ENCODE results near the gene UBE2E2. TPM values are rescaled to one million over a fixed set of nuclear protein-coding genes. Genes with fewer than 3 reads are reported as not detected.

The UBE2E2 gene
- total RNA-seq, 1 donor from 2014 or later, result 45.9 TPM

DNA sequence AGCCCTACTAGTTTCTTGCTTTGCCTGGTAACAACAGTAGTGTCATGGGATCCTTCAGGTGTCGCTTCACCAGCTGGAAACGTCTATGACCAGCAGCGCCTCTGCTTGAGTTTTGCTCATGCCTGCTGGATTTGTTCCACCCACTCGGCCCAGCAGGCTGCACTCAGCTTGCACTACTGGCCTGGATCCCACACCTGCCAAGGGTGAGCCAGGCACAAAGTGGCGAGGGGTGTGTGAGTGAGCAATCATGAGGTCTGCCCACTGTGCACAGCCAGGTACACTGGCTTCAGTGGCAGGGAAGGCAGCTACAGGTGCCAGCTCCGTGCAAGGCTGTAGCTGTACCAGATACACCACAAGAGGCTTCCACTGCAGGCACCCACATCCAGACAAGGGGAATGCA lies 282.8 kb downstream of the UBE2E2 start:
- DNase-seq (no peak), ATAC-seq (no peak)
- Histone ChIP-seq H3K27ac (no peak overlapping the region), H3K36me3 (no peaks in the 10 kb centered on the region), H3K27me3 (no peaks in the 10 kb centered on the region), H3K4me3 (no peak overlapping the region), H3K4me1 (peaks cover 5% of the 10 kb centered on the region), H3K9me3 (peaks cover 8% of the 10 kb centered on the region)
- intact Hi-C loops (cut with DNase I), result no loop called here
- TF ChIP-seq, protein P1, sequence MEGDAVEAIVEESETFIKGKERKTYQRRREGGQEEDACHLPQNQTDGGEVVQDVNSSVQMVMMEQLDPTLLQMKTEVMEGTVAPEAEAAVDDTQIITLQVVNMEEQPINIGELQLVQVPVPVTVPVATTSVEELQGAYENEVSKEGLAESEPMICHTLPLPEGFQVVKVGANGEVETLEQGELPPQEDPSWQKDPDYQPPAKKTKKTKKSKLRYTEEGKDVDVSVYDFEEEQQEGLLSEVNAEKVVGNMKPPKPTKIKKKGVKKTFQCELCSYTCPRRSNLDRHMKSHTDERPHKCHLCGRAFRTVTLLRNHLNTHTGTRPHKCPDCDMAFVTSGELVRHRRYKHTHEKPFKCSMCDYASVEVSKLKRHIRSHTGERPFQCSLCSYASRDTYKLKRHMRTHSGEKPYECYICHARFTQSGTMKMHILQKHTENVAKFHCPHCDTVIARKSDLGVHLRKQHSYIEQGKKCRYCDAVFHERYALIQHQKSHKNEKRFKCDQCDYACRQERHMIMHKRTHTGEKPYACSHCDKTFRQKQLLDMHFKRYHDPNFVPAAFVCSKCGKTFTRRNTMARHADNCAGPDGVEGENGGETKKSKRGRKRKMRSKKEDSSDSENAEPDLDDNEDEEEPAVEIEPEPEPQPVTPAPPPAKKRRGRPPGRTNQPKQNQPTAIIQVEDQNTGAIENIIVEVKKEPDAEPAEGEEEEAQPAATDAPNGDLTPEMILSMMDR (IDR thresholded peaks at IDR 0.05), result no peak

DNA sequence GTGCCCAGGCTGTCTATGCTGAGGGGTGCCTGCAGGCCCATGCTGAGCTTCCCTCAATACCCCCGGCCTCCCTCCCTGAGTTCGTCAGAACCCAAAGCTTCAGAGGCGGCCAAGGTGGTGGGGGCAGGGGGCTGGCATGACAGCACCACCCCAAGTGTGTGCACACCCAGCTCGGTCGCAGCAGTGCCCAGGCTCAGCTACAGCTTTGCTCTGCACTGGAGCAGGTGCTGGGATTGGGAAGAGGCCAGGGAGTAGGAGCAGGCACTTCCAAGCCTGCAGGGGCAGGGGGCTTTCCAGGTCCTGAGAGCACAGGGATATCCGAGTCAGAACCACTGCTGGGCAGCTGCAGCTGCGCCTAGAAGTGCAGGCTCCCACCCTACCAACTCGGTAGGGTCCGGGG lies 283.9 kb downstream of the UBE2E2 start:
- H3K4me3 ChIP-seq, result no peak overlapping the region
- intact Hi-C loops (cut with DNase I), result no loop called here
- TF ChIP-seq, protein P1 (IDR thresholded peaks at IDR 0.05), result no peak
- H3K4me1 ChIP-seq, result peaks cover 5% of the 10 kb centered on the region
- ATAC-seq, result peak; percentile 27
- no peaks in the 10 kb centered on the region for H3K27me3 ChIP-seq
- H3K9me3 ChIP-seq, result peaks cover 8% of the 10 kb centered on the region
- H3K36me3 ChIP-seq, result no peaks in the 10 kb centered on the region
- no peak for DNase-seq
- no peak overlapping the region for H3K27ac ChIP-seq

DNA sequence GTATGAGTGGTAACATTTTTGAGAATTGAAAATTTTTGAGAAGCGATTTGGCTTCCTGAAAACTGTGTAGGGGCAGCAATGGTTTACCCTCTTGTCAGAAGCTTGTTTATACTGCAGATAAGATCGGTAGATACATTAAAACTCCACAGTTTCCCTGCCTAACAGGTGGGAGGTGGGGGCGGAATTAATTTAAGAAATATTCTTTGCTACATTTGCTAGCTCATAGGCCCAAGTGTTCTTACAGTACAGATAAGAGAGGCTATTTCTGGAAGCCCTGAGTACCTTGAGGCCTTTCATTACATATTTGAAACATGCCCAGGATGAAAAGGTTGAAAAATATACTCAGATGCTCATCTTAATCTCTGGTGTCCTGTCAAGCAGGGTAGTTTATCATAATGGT lies 285.5 kb downstream of the UBE2E2 start:
- TF ChIP-seq, protein P1 (IDR thresholded peaks at IDR 0.05), result no peak
- intact Hi-C loops (cut with DNase I), result no loop called here
- Histone ChIP-seq H3K27ac (no peak overlapping the region), H3K36me3 (no peaks in the 10 kb centered on the region), H3K4me1 (peaks cover 5% of the 10 kb centered on the region), H3K27me3 (no peaks in the 10 kb centered on the region), H3K9me3 (peaks cover 8% of the 10 kb centered on the region), H3K4me3 (no peak overlapping the region)
- DNase-seq (no peak), ATAC-seq (no peak)

DNA sequence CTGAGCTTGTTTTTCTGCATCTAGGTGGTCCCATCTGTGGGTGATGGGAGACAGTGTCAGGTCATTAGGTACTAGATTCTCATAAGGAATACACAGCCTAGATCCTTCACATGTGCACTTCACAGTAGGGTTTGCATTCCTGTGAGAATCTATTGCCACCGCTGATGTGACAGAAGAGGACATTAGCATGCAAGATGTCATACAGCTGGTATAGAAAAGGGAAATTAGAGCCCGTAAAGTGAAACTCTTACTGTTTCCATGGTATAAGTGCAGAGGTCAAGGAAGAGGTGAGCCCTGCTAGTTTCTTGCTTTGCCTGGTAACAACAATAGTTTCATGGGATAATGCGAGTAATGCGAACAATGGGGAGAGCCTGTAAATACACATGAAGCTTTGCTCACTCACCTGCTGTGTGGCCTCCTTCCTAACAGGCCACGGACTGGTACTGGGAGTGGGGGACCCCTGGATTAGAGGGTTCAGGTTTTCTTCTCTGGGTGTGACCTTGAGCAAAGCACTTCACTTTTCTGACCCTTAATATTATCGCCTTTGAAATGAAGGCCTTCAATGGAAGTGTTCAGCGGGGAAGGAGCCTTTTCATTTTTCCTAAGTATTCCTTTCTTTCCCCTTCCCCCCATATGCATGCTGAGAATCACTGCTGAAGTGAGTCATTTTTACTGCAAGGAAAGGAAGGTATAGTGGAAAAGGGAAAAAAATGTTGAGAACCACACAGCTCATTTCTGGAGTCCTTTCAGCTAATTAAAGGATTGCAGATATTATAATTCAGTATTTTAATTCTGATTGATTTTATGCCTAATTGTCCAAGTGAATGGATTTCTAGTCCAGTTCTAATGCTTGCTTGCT lies 286.4 kb downstream of the UBE2E2 start:
- H3K4me1 ChIP-seq, result peaks cover 5% of the 10 kb centered on the region
- H3K27ac ChIP-seq, result no peak overlapping the region
- ATAC-seq (no peak), DNase-seq (no peak)
- intact Hi-C loops (cut with DNase I), result no loop called here
- no peak overlapping the region for H3K4me3 ChIP-seq
- H3K9me3 ChIP-seq, result peaks cover 8% of the 10 kb centered on the region
- no peaks in the 10 kb centered on the region for H3K36me3 ChIP-seq
- TF ChIP-seq, protein P1 (IDR thresholded peaks at IDR 0.05), result no peak
- no peaks in the 10 kb centered on the region for H3K27me3 ChIP-seq

DNA sequence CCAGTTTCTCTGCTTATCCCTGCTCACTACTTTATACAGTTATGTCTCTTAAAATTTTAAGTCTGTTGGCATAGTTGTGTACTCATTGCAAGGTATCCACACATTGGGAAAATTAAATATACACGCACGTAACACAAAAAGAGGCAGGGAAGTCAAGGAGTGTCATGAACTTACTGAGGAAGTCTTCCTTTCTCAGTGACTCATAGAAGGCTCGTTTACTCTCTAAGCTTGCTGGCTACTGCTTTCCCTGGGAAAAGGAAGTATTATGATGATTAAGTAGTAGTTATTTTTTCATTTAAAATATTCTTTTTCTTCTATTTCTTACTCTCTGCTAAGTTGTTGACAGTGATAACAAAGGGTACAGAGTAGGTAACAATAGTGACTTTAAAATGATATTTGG lies 287.3 kb downstream of the UBE2E2 start:
- Histone ChIP-seq H3K27me3 (no peaks in the 10 kb centered on the region), H3K9me3 (peaks cover 8% of the 10 kb centered on the region), H3K4me3 (no peak overlapping the region), H3K27ac (no peak overlapping the region), H3K36me3 (no peaks in the 10 kb centered on the region), H3K4me1 (peaks cover 5% of the 10 kb centered on the region)
- intact Hi-C loops (cut with DNase I), result no loop called here
- DNase-seq, result no peak
- TF ChIP-seq, protein P1 (IDR thresholded peaks at IDR 0.05), result no peak
- peak; percentile 57 for ATAC-seq

All from upper lobe of right lung (tissue), 1 donor.